Trophoblast cell (in vitro differentiated cells and primary cell): ENCODE measurements around the gene SMCR8.

Source experiments
- DNase-seq, 2 donors: peaks; one replicate each; pipeline ENCODE4 v3.0.0-alpha.2; 2016
- H2AFZ ChIP-seq: 2 replicates; pipeline ENCODE4 v1.6.1; 2013; ENCODE audit warnings: low read length, moderate library complexity, mild to moderate bottlenecking; ENCODE audit not compliant: insufficient read depth, poor library complexity
- H2AK5ac ChIP-seq: 2 replicates; pipeline ENCODE4 v1.6.1; 2013; ENCODE audit warnings: mild to moderate bottlenecking, low read length
- H2BK120ac ChIP-seq: 2 replicates; pipeline ENCODE4 v1.6.1; 2013; ENCODE audit warnings: low read length, mild to moderate bottlenecking, moderate library complexity; ENCODE audit not compliant: insufficient read depth, poor library complexity
- H2BK12ac ChIP-seq: 2 replicates; pipeline ENCODE4 v1.6.1; 2013; ENCODE audit warnings: mild to moderate bottlenecking, low read length, moderate library complexity
- H2BK5ac ChIP-seq: 2 replicates; pipeline ENCODE4 v1.6.1; 2013; ENCODE audit warnings: low read length, low read depth, moderate library complexity, mild to moderate bottlenecking; ENCODE audit not compliant: poor library complexity
- H3K14ac ChIP-seq: 2 replicates; pipeline ENCODE4 v1.6.1; 2013; ENCODE audit warnings: mild to moderate bottlenecking, low read length
- H3K18ac ChIP-seq: 2 replicates; pipeline ENCODE4 v1.6.1; 2013; ENCODE audit warnings: mild to moderate bottlenecking, low read length
- H3K23ac ChIP-seq: 2 replicates; pipeline ENCODE4 v1.6.1; 2013; ENCODE audit warnings: low read length
- H3K27ac ChIP-seq: 2 replicates; pipeline ENCODE4 v1.5.1; 2013; ENCODE audit warnings: low read depth, mild to moderate bottlenecking, inconsistent platforms, low read length, moderate library complexity
- H3K27me3 ChIP-seq: 2 replicates; pipeline ENCODE4 v1.6.1; 2013; ENCODE audit warnings: inconsistent platforms, mild to moderate bottlenecking, low read length, moderate library complexity; ENCODE audit not compliant: insufficient read depth
- H3K36me3 ChIP-seq, 2 experiments: 1 replicate in 1 of 2; 2 replicates in 1 of 2; pipeline ENCODE4 v1.6.1; 2013; ENCODE audit warnings: low read length in 2 of 2, mild to moderate bottlenecking in 2 of 2, moderate library complexity in 1 of 2; ENCODE audit not compliant: insufficient read depth in 2 of 2, control insufficient read depth in 1 of 2
- H3K4ac ChIP-seq: 2 replicates; pipeline ENCODE4 v1.6.1; 2013; ENCODE audit warnings: low read depth, mild to moderate bottlenecking, low read length, moderate library complexity
- H3K4me1 ChIP-seq, 2 experiments: 1 replicate in 1 of 2; 2 replicates in 1 of 2; pipeline ENCODE4 v1.6.1; 2013; ENCODE audit warnings: low read length in 2 of 2, mild to moderate bottlenecking in 2 of 2, moderate library complexity in 1 of 2; ENCODE audit not compliant: insufficient read depth in 2 of 2, control insufficient read depth in 1 of 2
- H3K4me2 ChIP-seq: 2 replicates; pipeline ENCODE4 v1.6.1; 2013; ENCODE audit warnings: inconsistent platforms, mild to moderate bottlenecking, low read length, moderate library complexity
- H3K4me3 ChIP-seq: 2 replicates; pipeline ENCODE4 v1.5.1; 2013; ENCODE audit warnings: mild to moderate bottlenecking, low read depth, low read length, inconsistent platforms
- H3K79me1 ChIP-seq: one replicate; pipeline ENCODE4 v1.6.1; 2013; ENCODE audit warnings: low read length
- H3K79me2 ChIP-seq: 2 replicates; pipeline ENCODE4 v1.6.1; 2013; ENCODE audit warnings: low read length, mild to moderate bottlenecking; ENCODE audit not compliant: control insufficient read depth, insufficient read depth, poor library complexity
- H3K9ac ChIP-seq: 2 replicates; pipeline ENCODE4 v1.6.1; 2013; ENCODE audit warnings: mild to moderate bottlenecking, low read length
- H3K9me3 ChIP-seq: 2 replicates; pipeline ENCODE4 v1.6.1; 2013; ENCODE audit warnings: low read depth, mild to moderate bottlenecking, control low read depth, inconsistent platforms, low read length; ENCODE audit not compliant: insufficient read depth
- H4K12ac ChIP-seq: 2 replicates; pipeline ENCODE4 v1.6.1; 2013; ENCODE audit warnings: low read depth, mild to moderate bottlenecking, low read length, moderate library complexity
- H4K8ac ChIP-seq: 2 replicates; pipeline ENCODE4 v1.6.1; 2013; ENCODE audit warnings: low read depth, mild to moderate bottlenecking, low read length, moderate library complexity
- H4K91ac ChIP-seq: one replicate; pipeline ENCODE4 v1.6.1; 2013; ENCODE audit warnings: low read depth, mild to moderate bottlenecking, low read length, moderate library complexity
- WGBS: extraction: QIAGEN DNeasy Blood & Tissue Kit; methylation state at CpG from one replicate; pipeline ENCODE4 v1.1.7; 2013; ENCODE audit warnings: missing lambda C conversion rate; ENCODE audit not compliant: insufficient read length, insufficient coverage; ENCODE audit errors: extremely low coverage; 5-methylcytosine and 5-hydroxymethylcytosine counted together

Gene SMCR8

DNA sequence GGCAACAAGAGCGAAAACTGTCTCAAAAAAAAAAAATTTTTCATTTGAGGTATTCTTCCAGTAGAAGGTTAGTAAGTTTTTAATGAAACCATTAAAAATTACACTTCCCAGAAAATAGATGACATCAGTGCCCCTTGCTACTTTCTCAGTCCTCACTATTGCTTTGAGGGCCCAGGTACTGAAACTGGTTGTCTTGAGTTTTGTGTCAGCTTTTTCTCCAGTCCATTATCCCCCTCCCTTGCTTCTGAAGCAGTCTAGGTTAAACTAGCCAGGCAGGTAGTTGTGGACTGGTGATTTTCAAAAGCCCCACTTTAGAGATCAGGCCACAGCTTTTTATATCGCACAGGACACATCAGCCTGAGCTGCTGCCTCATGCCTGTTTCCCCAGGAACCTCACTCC, 10.9 kb downstream of the SMCR8 start:
- H3K4me2 ChIP-seq = no peak overlapping the region
- no peaks in the 10 kb centered on the region for H3K27me3 ChIP-seq
- H2BK12ac ChIP-seq = no peak overlapping the region
- no CpG with 5 or more reads among the region's 2 CpGs for WGBS
- no peak overlapping the region for H3K14ac ChIP-seq
- no peak overlapping the region for H3K18ac ChIP-seq
- H2AK5ac ChIP-seq = no peak overlapping the region
- H4K12ac ChIP-seq = no peak overlapping the region
- H3K27ac ChIP-seq = no peak overlapping the region
- no peak overlapping the region for H4K91ac ChIP-seq
- H4K8ac ChIP-seq = no peak overlapping the region
- no peaks in the 10 kb centered on the region for H3K79me1 ChIP-seq
- peaks cover 56 to 65% of the 10 kb centered on the region in 2 experiments for H3K36me3 ChIP-seq
- no peak overlapping the region for H2AFZ ChIP-seq
- H3K4ac ChIP-seq = no peak overlapping the region
- no peak overlapping the region for H2BK120ac ChIP-seq
- no peak overlapping the region for H3K4me3 ChIP-seq
- H2BK5ac ChIP-seq = no peak overlapping the region
- H3K79me2 ChIP-seq = no peaks in the 10 kb centered on the region
- no peak overlapping the region for H3K23ac ChIP-seq
- no peaks in the 10 kb centered on the region for H3K4me1 ChIP-seq
- no peak for DNase-seq
- H3K9ac ChIP-seq = no peak overlapping the region
- H3K9me3 ChIP-seq = peaks cover 4% of the 10 kb centered on the region

DNA sequence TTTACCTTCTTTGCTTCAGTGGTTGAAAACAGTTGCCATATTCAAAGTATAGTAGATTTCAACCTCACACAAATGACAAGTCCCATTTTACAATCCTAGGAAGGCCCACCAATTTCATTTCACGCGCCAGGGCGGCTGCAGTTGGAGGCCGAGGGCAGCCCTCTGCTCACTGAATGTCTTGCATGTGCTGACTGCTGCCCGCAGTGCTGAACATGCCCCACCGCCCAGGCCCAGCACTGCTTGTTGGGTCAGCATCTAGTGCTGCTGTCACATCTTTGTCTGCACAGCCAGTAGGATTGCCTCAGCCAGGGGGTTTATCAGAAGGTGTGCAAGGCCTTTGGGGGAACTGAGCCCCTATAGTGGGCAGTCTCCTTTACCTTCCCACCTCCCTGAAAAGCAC, 11.5 kb downstream of the SMCR8 start:
- Histone ChIP-seq H3K4me2 (no peak overlapping the region), H3K4ac (no peak overlapping the region), H2AFZ (no peak overlapping the region), H2BK120ac (no peak overlapping the region), H4K12ac (no peak overlapping the region), H3K27ac (no peak overlapping the region), H3K79me2 (no peaks in the 10 kb centered on the region), H2BK12ac (no peak overlapping the region), H4K8ac (no peak overlapping the region), H3K36me3 (peaks cover 61 to 71% of the 10 kb centered on the region in 2 experiments), H3K4me3 (no peak overlapping the region), H3K9me3 (peaks cover 4% of the 10 kb centered on the region), H3K18ac (no peak overlapping the region), H3K4me1 (no peaks in the 10 kb centered on the region), H3K23ac (no peak overlapping the region), H3K14ac (no peak overlapping the region), H3K79me1 (no peaks in the 10 kb centered on the region), H2AK5ac (no peak overlapping the region), H3K27me3 (no peaks in the 10 kb centered on the region), H4K91ac (no peak overlapping the region), H3K9ac (no peak overlapping the region), H2BK5ac (no peak overlapping the region)
- DNase-seq = no peak
- WGBS = no CpG with 5 or more reads among the region's 6 CpGs

DNA sequence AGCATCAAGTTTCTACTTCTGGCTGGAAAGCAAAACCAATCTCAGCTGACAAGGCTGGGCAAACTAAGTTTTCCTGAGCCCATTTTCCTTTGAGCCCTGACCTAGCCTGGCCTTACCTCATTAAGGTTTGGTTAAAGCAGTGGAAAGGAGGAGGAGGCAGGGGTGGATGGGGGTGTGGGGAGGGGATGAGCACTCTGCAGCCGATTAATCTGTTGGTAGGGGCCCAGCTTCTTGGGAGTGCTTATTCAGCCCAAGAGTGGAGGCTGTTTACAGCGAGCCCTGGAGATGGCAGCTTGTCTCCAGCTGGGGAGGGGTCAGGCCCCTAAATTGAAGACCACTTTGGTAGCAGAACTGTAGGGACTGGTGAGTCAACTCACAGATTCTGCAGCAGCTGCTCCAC, 12.0 kb downstream of the SMCR8 start:
- H3K36me3 ChIP-seq = peaks cover 65 to 74% of the 10 kb centered on the region in 2 experiments
- no peak overlapping the region for H2AFZ ChIP-seq
- no peak overlapping the region for H3K14ac ChIP-seq
- H3K4me1 ChIP-seq = no peaks in the 10 kb centered on the region
- H2AK5ac ChIP-seq = no peak overlapping the region
- H3K4me3 ChIP-seq = no peak overlapping the region
- no peak overlapping the region for H2BK5ac ChIP-seq
- H2BK12ac ChIP-seq = no peak overlapping the region
- H3K79me1 ChIP-seq = no peaks in the 10 kb centered on the region
- H3K9me3 ChIP-seq = peaks cover 4% of the 10 kb centered on the region
- H3K23ac ChIP-seq = no peak overlapping the region
- no peaks in the 10 kb centered on the region for H3K27me3 ChIP-seq
- DNase-seq = no peak
- H3K4me2 ChIP-seq = no peak overlapping the region
- no peak overlapping the region for H4K91ac ChIP-seq
- H3K9ac ChIP-seq = no peak overlapping the region
- H4K12ac ChIP-seq = no peak overlapping the region
- WGBS = no CpG with 5 or more reads among the region's 2 CpGs
- H3K18ac ChIP-seq = no peak overlapping the region
- no peak overlapping the region for H3K27ac ChIP-seq
- no peaks in the 10 kb centered on the region for H3K79me2 ChIP-seq
- H2BK120ac ChIP-seq = no peak overlapping the region
- no peak overlapping the region for H4K8ac ChIP-seq
- H3K4ac ChIP-seq = no peak overlapping the region

DNA sequence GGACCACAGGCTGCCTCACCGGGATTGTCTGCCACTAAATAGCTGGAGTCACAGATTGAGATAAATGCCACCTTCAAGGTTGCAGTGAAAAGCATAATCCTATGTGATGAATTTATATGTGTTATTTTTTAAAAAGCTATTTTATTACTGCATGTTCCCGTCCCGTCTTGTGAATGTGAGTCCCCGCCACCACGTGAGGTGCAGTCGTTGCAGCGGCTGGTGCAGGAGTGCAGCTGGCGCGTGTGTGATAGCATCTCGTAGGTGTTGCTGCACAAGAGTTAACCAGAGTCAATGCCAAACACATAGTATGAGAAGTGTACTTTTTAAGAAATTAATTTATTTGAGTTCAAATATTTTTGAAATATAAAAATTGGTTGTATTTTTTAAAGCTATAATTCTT, 12.5 kb downstream of the SMCR8 start:
- Histone ChIP-seq H3K4ac (no peak overlapping the region), H2BK12ac (no peak overlapping the region), H4K91ac (no peak overlapping the region), H2AFZ (no peak overlapping the region), H2BK5ac (no peak overlapping the region), H3K18ac (no peak overlapping the region), H2BK120ac (no peak overlapping the region), H3K4me3 (no peak overlapping the region), H3K14ac (no peak overlapping the region), H4K12ac (no peak overlapping the region), H4K8ac (no peak overlapping the region), H3K23ac (no peak overlapping the region), H3K27ac (no peak overlapping the region), H3K36me3 (peaks cover 67 to 77% of the 10 kb centered on the region in 2 experiments), H3K4me1 (no peaks in the 10 kb centered on the region), H3K79me2 (no peaks in the 10 kb centered on the region), H3K27me3 (no peaks in the 10 kb centered on the region), H3K9ac (no peak overlapping the region), H2AK5ac (no peak overlapping the region), H3K9me3 (peaks cover 4% of the 10 kb centered on the region), H3K79me1 (no peaks in the 10 kb centered on the region), H3K4me2 (no peak overlapping the region)
- no CpG with 5 or more reads among the region's 10 CpGs for WGBS
- DNase-seq = no peak
